NCI-H1436 (cell line): Measurements from ENCODE around the gene MYRIP.
"Not testable (repeated sequence)": the region's sequence is repeated elsewhere in the genome, so short reads cannot be mapped to it uniquely, and the experiment has no call there.

Experiments used
- DNase-seq: peaks from one replicate; lab custom pipeline; 2025; lab: John Stamatoyannopoulos, UW

Gene MYRIP

GRCh38 chr3:40037582-40037981, 228.2 kb downstream of the MYRIP start:
- DNase-seq: no peak

DNA sequence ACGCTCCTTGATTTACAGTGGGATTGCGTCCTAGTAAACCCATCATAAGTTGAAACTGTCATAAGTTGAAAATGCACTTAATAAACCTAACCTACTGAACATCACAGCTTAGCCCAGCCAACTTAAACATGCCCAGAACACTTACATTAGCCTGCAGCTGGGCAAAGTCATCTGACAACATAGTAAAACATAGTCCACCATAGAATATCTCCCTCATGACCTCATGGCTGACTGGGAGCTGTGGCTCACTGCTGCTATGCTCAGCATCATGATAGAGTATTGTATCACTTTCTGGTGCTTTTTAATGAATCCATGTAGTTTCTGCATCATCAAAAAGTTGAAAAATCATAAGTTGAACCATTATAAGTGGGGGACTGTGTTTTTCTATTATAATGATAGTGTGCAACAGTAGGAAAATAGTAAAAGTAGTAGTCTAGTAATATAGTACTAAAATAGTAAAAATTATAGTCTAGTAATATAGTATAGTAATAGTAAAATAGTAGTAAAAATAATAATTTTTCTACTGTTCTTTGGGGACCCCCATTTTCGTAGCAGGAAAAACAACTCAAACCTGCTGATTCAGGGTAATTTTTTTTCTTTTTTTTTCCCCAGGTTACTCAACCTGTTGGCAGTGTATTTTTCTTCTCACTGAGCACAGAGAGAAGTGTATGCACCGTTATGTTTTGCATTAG, 233.5 kb downstream of the MYRIP start:
- no peak for DNase-seq

GRCh38 chr3:40043444-40043755, 234.0 kb downstream of the MYRIP start:
- DNase-seq: no peak

DNA sequence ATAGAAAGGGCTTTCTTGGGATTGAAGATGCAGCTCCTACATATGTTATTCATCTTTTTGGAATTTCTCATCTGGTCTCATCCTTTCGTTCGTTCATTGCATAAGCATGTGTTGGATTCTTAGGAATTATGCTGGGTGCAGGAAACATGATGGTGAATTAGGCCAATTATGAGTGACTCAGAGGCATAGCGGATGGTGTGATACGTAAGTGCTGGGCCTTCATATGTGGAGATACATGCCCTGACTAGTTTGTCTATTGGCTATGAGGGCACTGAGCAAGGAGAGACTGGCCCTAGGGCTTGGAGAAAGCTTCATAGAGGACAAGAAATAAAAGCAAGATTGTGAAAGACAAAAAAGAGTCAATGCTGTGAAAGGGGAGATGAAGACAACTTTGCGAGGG, 235.1 kb downstream of the MYRIP start:
- DNase-seq: no peak

GRCh38 chr3:40045051-40045450, 235.6 kb downstream of the MYRIP start:
- no peak for DNase-seq

DNA sequence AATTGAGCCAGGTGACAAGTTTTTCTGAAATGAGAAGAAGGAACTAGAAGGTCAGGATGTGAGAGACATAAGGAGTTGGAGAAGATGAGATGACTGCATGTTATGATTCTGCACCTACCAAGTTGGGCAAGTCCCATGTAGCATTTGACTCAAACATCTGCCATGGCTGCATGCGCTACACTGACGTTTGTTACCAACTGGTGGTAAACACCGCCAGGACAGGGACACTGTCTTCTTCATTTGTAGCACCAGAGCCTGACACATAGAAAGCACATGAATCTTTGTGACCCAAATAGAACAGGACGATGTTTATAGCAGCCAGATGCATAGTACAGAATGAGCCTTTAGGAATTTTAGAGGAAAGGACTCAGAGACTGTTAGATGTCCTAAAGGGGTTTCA, 236.7 kb downstream of the MYRIP start:
- DNase-seq: no peak

- DNase-seq: no peak
These were observed 238.0 kb downstream of the MYRIP start for GRCh38 chr3:40047406-40047805.

DNA sequence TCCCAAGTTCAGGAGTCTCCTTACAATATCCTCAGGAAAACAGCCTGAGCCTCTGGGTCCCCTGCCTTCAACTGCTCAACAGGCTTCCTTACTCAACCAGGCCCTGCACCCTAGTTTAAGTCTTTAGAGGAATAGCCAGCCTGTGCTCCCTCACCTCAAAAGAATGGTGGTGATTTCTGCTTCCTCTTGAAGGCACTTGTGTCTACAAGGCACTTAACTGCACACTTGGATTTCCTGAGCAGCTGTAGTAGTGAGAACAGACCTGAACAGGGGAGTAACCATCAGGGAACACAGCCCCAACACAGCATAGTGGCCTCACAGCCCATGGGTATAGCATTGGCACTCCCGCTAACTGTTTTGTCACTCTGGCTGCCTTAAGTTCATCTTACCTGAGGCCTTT, 244.3 kb downstream of the MYRIP start:
- no peak for DNase-seq

DNA sequence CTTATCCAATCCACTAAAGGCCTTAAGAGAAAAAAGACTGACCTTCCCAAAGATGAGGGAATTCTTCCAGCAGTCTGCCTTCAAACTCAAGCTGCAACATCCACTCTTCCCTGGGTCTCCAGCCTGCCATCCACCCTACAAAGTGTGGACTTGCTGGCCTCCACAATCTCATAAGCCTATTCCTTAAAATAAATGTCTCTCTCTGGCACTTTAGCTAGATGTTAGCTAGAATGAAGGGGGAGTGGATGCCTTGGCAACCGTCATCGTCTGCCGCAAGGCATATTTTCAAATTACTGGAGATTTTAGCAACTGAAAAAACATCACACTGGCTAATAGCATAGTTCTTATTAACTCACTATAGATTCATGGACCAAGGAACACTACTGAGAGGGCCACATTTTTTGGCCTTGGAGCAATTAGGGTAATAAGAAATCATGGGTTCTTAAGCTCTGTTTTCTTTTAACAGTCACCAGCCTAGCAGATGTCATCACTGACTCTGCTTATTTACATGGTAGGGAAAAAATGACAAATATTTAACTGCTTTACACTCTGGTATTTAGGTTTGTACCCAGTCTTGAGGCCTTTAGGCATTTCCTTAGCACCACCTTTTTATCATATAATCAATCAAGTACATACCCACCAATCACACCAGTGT, 245.3 kb downstream of the MYRIP start:
- no peak for DNase-seq

GRCh38 chr3:40055361-40055760, 246.0 kb downstream of the MYRIP start:
- no peak for DNase-seq

DNA sequence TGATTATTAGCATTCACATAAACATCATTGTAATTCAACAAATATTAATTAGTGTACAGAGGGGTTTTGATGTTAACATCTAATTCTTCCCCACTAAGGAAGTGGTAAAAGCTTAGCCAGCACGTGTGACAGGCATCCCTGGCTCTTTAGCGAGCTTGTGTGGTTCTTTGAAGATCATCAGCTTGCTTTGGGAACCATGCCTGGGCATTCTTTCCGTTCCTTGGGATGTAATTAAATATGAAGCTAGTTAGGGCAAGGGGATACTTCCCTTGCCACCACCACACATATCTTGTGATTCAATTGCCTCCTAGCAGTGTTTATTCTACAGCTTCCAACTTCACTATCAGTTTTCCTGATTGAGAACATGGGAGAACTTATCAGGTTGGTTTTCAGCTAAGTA, 246.5 kb downstream of the MYRIP start:
- no peak for DNase-seq

GRCh38 chr3:40057077-40057476, 247.7 kb downstream of the MYRIP start:
- no peak for DNase-seq

- DNase-seq: no peak
These were observed 248.4 kb downstream of the MYRIP start for GRCh38 chr3:40057786-40058185.

- DNase-seq: no peak
These were observed 259.2 kb downstream of the MYRIP start for GRCh38 chr3:40068636-40069035.

GRCh38 chr3:40070816-40071215, 261.4 kb downstream of the MYRIP start:
- no peak for DNase-seq

DNA sequence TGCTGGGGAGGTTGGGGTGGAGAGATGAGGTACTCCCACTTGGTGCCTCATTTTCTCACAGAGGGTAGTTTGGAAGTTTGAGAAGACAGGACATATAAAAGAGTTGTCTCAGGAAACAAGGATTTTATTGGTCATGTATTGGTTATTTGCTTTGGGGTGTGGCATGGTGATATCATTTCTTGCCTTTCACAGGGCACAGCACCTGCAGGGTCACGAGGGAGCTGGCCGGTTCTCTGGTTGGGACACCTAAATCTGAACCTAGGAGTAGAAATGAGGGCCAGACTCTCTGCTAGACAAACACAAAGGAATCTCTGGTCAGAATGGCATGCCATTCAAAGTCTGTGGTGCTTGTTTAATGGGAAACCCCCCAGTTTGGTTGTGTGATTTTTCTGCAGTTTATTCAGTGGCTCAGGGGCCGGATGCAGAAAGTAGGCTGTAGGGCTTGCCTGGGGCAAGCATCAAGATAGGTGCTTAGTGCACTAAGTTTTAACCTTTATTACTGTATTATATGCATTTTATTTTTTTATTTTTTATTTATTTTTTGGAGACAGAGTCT, 262.4 kb downstream of the MYRIP start:
- DNase-seq: no peak

- no peak for DNase-seq
These were observed 264.1 kb downstream of the MYRIP start for GRCh38 chr3:40073310-40074007.

GRCh38 chr3:40077139-40077538, 267.7 kb downstream of the MYRIP start:
- not testable (repeated sequence) for DNase-seq

- DNase-seq: not testable (repeated sequence)
These were observed 268.6 kb downstream of the MYRIP start for GRCh38 chr3:40077828-40078492.

DNA sequence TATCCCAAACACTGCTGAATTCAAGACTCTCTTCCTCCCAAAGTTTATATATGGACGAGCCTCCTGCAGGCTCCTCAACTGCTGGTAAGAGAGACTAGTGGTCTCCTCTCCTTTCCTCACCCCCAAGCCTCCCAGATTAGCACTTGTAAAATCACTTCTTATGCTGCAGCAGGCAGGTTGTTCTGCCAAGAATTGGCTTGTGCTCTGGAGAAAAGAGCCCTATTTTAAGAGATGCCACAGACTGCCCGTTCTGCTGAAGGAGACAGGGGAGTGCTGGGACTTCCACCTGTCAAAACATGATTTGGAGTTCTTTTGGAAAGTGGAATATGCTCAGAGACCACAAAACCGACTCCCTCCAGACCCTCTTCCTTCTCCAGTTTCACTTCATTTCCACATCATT, 269.2 kb downstream of the MYRIP start:
- no peak for DNase-seq

DNA sequence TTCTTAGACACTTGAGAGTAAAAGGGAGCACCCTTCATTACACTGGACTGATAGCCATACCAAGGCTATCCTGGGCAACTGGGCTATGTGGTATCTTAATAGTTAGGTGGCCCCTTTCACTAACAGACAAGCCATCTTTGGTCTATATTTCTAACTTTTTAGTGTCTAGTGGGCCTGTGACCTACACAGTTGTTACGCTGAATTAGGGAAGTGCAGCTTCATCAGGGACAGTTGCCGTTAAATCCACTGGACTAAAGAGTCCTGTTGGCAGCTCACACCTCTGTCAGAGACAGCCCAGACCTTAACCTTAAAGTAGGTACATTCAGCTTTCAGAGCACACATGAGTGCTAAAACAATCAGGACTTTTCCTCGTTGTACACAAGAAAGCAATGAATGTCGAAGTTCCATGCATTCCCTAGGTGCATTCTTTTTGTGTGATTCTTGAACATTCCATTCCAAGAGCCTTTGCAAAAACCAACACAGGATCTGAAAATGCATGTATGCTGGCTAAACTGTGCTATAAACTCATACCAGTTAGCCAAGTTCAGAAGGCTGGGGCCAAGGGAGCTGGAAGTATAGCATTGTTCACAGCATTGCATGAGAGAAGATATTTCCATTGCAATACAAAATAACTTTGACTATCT, 269.9 kb downstream of the MYRIP start:
- DNase-seq: no peak

DNA sequence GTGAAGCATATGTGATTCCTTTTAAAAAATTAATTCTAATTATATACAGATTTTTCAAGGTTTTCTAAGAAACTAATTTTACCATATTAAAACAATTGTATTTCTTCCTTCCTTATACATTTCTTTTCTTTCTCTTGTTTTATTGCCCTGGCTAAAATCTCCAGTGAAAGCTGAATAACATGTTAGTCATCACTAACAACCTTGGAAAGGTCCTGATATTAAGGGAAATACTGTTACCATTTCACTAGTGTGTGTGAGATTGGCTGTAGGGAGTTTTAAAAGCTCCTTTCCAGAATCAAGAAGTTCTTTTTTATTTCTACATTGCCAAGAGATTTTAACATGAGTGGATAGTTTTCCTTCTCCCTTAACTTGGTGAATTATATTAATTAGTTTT, 270.4 kb downstream of the MYRIP start:
- no peak for DNase-seq
